ENCODE measurements around the gene SPRR1B.

- TF ChIP-seq CTCF (IDR thresholded peaks at IDR 0.05) (no peak), POLR2A (IDR thresholded peaks at IDR 0.05) (no peak), POLR2AphosphoS5 (IDR thresholded peaks at IDR 0.05) (no peak), EP300 (IDR thresholded peaks at IDR 0.05) (no peak)
Observed at GRCh38 chr1:152982076-152982475, 48.9 kb upstream of the SPRR1B start.

Data from suprapubic skin (tissue), 4 donors.